Heart left ventricle (tissue), 16 donors: ENCODE data around the gene DNAJC25. TPM values are rescaled to one million over a fixed set of nuclear protein-coding genes. Genes with fewer than 3 reads are reported as not detected.

Experiments used
- ATAC-seq, 4 donors: fragments of 200-7000 bp; cut with Tn5 transposase; one replicate each; pipeline ENCODE4 v1.9.1; 2020 to 2022; ENCODE audit warnings: moderate library complexity in 4 of 4, mild to moderate bottlenecking in 3 of 4, moderate number of reproducible peaks in 1 of 4
- DNase-seq, 5 donors: peaks; one replicate each; pipeline ENCODE4 v3.0.0-alpha.2; 2020
- H3K27ac ChIP-seq, 12 donors: fragments of 200-600 bp; sonication (generic) in 4 of 12; one replicate each; pipeline versions ENCODE4 v1.5.0 to v1.8.0; 2016 to 2022; ENCODE audit warnings: mild to moderate bottlenecking in 2 of 12
- H3K27me3 ChIP-seq, 9 donors: fragments of 200-600 bp; sonication (generic) in 2 of 9; one replicate each; pipeline versions ENCODE4 v1.5.1 to v1.8.0; 2016 to 2022; ENCODE audit warnings: mild to moderate bottlenecking in 3 of 9
- H3K36me3 ChIP-seq, 9 donors: fragments of 200-600 bp; sonication (generic) in 2 of 9; one replicate each; pipeline versions ENCODE4 v1.5.0 to v1.8.0; 2018 to 2022; ENCODE audit warnings: mild to moderate bottlenecking in 2 of 9
- H3K4me1 ChIP-seq, 12 donors: fragments of 200-600 bp; sonication (generic) in 4 of 12; one replicate each; pipeline versions ENCODE4 v1.5.0 to v1.8.0; 2016 to 2022; ENCODE audit warnings: mild to moderate bottlenecking in 3 of 12
- H3K4me3 ChIP-seq, 12 donors: fragments of 200-600 bp; sonication (generic) in 4 of 12; one replicate each; pipeline versions ENCODE4 v1.5.0 to v1.8.0; 2017 to 2022; ENCODE audit warnings: mild to moderate bottlenecking in 9 of 12, moderate library complexity in 4 of 12
- H3K9me3 ChIP-seq, 12 donors: fragments of 200-600 bp; sonication (generic) in 4 of 12; one replicate each; pipeline versions ENCODE4 v1.5.0 to v1.8.0; 2016 to 2022; ENCODE audit warnings: mild to moderate bottlenecking in 1 of 12
- POLR2A ChIP-seq, 2 donors: fragments of 450-650 bp; IDR thresholded peaks; one replicate each; pipeline ENCODE4 v1.6.1; 2017; ENCODE audit warnings: antibody characterized with exemption in 2 of 2, mild to moderate bottlenecking in 2 of 2, moderate library complexity in 2 of 2
- WGBS, 4 donors: extraction: QIAGEN DNeasy Blood & Tissue Kit in 2 of 4; methylation state at CpG; one replicate each; pipeline versions ENCODE4 v1.1.5 to v1.1.7; 2013 to 2018; 5-methylcytosine and 5-hydroxymethylcytosine counted together
- intact Hi-C, 10 donors: fragments of 100-400 bp; cut with DNase I; formaldehyde crosslinking; loops; one replicate each; pipeline versions ENCODE4 v1.11.1 to v1.14.2; 2022
- polyA plus RNA-seq, 2 donors: library from polyadenylated mRNA; stranded (reverse); fragments of 200-250 nt; gene quantifications; one replicate each; pipeline ENCODE4 v1.2.3, GENCODE V29; 2013
- total RNA-seq, 9 donors: library from RNA; depleted of rRNA in 2 of 9; stranded (reverse); fragments of >200 nt in 2 of 9; fragmentation: NEBNext Ultra II Directional in 3 of 9; extraction: Animal tissue kit (Norgen Biotek cat#: 25700) in 3 of 9; gene quantifications; one replicate each; pipeline versions ENCODE4 v1.1.0 to v1.2.4, GENCODE V29; 2016 to 2023
- TF ChIP-seq, protein P1 (sequence below), 12 donors: fragments of 200-600 bp; sonication (generic) in 4 of 12; IDR thresholded peaks; one replicate each; pipeline versions ENCODE4 v1.5.0 to v1.8.0; 2018 to 2022; ENCODE audit warnings: antibody characterized with exemption in 12 of 12, mild to moderate bottlenecking in 5 of 12
- donor health status: ischemic (EF 13 %, LVEDD 7.1; RV severe dilation, severe dysfunction).
- donor health status: healthy with polysubstance abuse.
- donor health status: DM: no; HTN: yes; CAD: no.
- donor health status: DM: no; HTN: no; CAD: no.
- donor health status: ischemic (EF 25% LVEDD 6.9; RV normal size, moderate dysfunction).
- donor health status: ischemic (EF 25% LVEDD 5.7; RV mildly dilated, moderate dysfunction).
- donor health status: healthy.
- donor health status: DM: yes; HTN: yes; CAD: no.
- donor health status: ischemic (EF 35%, LVEDD 5.7; RV mildly dilated, moderate dysfunction).
- donor health status: nonischemic (EF 11% LVEDD 7.7; RV severe dilation, severe dysfunction).
- donor health status: DM: yes; HTN: yes; CAD: no.
- donor health status: PGD.
- donor health status: ischemic (EF 29% LVEDD 5.4; RV normal size, mild dysfunction).
- donor health status: nonischemic (EF 23%, LVEDD 6.1; RV moderate dilation, normal function).

Gene DNAJC25
- total and polyA plus RNA-seq, 11 donors = 3.8 to 8.2 (median 5.0) TPM

DNA sequence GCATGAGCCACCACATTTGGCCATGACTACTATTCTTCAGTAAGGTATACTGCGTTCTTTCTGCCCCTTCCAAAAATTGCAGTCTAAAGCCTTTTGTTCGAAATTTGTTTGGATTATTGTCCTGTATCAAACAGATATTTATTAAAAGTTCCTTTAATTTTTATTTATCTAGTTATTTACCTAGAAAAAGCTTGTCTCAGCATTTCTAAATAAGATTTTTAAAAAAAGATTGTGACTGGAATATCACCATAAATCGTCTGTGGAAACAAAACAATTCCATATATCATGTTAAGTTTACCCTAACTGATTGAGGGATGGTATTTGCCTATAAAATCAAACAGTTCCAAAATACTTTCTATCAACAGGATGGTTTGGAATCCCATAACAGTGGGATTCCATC is 45.0 kb downstream of the DNAJC25 start:
- Histone ChIP-seq H3K9me3 (no peaks in the 10 kb centered on the region), H3K4me1 (no peaks in the 10 kb centered on the region), H3K27ac (no peak overlapping the region), H3K4me3 (no peak overlapping the region), H3K36me3 (peaks cover 0 to 44% (median 12%) of the 10 kb centered on the region in 9 donors), H3K27me3 (no peaks in the 10 kb centered on the region)
- WGBS, 4 donors = 93 to 97% (median 95%) methylated on average over 3 of the region's 3 CpGs
- no peak for TF ChIP-seq POLR2A (IDR thresholded peaks at IDR 0.05)
- TF ChIP-seq, protein P1, sequence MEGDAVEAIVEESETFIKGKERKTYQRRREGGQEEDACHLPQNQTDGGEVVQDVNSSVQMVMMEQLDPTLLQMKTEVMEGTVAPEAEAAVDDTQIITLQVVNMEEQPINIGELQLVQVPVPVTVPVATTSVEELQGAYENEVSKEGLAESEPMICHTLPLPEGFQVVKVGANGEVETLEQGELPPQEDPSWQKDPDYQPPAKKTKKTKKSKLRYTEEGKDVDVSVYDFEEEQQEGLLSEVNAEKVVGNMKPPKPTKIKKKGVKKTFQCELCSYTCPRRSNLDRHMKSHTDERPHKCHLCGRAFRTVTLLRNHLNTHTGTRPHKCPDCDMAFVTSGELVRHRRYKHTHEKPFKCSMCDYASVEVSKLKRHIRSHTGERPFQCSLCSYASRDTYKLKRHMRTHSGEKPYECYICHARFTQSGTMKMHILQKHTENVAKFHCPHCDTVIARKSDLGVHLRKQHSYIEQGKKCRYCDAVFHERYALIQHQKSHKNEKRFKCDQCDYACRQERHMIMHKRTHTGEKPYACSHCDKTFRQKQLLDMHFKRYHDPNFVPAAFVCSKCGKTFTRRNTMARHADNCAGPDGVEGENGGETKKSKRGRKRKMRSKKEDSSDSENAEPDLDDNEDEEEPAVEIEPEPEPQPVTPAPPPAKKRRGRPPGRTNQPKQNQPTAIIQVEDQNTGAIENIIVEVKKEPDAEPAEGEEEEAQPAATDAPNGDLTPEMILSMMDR (IDR thresholded peaks at IDR 0.05) = no peak
- DNase-seq (no peak), ATAC-seq (no peak)
- intact Hi-C loops = no loop called here

GRCh38 chr9:111678293-111678692 is 47.2 kb downstream of the DNAJC25 start:
- Histone ChIP-seq H3K27ac (no peak overlapping the region), H3K9me3 (no peaks in the 10 kb centered on the region), H3K36me3 (peaks cover 0 to 35% (median 10%) of the 10 kb centered on the region in 9 donors), H3K4me3 (no peak overlapping the region), H3K4me1 (no peaks in the 10 kb centered on the region), H3K27me3 (no peaks in the 10 kb centered on the region)
- intact Hi-C loops = no loop called here
- no peak for ATAC-seq
- DNase-seq = no peak
- WGBS, 4 donors = 96 to 98% (median 97%) methylated on average over 5 of the region's 5 CpGs
- no peak for TF ChIP-seq POLR2A (IDR thresholded peaks at IDR 0.05)
- TF ChIP-seq, protein P1 (IDR thresholded peaks at IDR 0.05) = no peak

- TF ChIP-seq, protein P1 (IDR thresholded peaks at IDR 0.05) = no peak
- no peak for TF ChIP-seq POLR2A (IDR thresholded peaks at IDR 0.05)
- Histone ChIP-seq H3K4me1 (peaks cover 0 to 6% (median 0%) of the 10 kb centered on the region in 12 donors), H3K27ac (no peak overlapping the region), H3K4me3 (no peak overlapping the region), H3K36me3 (peaks cover 0 to 35% (median 10%) of the 10 kb centered on the region in 9 donors), H3K27me3 (no peaks in the 10 kb centered on the region), H3K9me3 (no peaks in the 10 kb centered on the region)
- intact Hi-C loops = no loop called here
- ATAC-seq (no peak), DNase-seq (no peak)
- WGBS, 4 donors = 93 to 97% (median 96%) methylated on average over 6 of the region's 6 CpGs
These were observed 48.1 kb downstream of the DNAJC25 start for GRCh38 chr9:111679199-111679598.

DNA sequence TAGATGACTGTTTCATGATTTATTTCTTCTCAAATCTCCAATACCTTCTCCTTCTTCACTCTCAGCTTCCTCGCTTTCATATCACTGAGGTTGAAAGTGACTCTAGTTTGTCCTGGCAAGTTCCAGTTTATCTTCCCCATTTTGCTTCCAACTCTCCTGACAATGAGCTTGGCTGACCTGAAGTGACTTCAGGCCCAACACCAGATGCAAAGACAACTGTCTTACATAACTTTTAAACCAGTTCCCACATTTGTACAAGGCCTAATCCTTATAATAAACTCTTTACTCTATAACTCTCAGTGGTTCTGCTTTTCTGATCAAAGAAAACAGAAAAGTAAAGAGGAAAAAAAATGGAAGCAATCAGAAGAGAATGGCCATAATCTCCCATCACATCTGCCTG is 52.3 kb downstream of the DNAJC25 start:
- Histone ChIP-seq H3K9me3 (no peaks in the 10 kb centered on the region), H3K4me1 (peaks cover 0 to 6% (median 0%) of the 10 kb centered on the region in 12 donors), H3K27ac (peak overlapping the region in 1 of 12 donors; percentile 46), H3K27me3 (no peaks in the 10 kb centered on the region), H3K36me3 (peaks cover 0 to 20% (median 3%) of the 10 kb centered on the region in 9 donors), H3K4me3 (no peak overlapping the region)
- peak in 1 of 4 donors; percentile 44 for ATAC-seq
- DNase-seq = no peak
- 70 to 98% (median 86%) methylated on average over 1 of the region's 1 CpG for WGBS, 4 donors
- intact Hi-C loops = no loop called here
- TF ChIP-seq, protein P1 (IDR thresholded peaks at IDR 0.05) = no peak
- TF ChIP-seq POLR2A (IDR thresholded peaks at IDR 0.05) = no peak
